NCI-H748 (cell line): ENCODE data around the gene NAMPT.

Experiments used
- DNase-seq: peaks from one replicate; lab custom pipeline; 2025; ENCODE audit not compliant: unreplicated experiment; lab: John Stamatoyannopoulos, UW

Gene NAMPT

DNA sequence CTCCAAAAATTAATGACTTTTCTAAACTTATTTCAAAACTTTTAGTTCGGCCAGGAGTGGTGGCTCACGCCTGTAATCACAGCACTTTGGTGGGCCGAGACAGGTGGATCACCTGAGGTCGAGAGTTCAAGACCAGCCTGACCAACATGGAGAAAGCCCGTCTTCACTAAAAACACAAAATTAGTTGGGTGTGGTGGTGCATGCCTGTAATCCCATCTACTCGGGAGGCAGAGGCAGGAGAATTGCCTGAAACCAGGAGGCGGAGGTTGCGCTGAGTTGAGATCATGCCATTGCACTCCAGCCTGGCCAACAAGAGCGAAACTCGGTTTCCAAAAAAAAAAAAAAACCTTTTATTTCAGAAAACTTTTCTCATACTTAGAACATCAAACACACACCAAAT, 8.3 kb downstream of the NAMPT start:
- DNase-seq = no peak

DNA sequence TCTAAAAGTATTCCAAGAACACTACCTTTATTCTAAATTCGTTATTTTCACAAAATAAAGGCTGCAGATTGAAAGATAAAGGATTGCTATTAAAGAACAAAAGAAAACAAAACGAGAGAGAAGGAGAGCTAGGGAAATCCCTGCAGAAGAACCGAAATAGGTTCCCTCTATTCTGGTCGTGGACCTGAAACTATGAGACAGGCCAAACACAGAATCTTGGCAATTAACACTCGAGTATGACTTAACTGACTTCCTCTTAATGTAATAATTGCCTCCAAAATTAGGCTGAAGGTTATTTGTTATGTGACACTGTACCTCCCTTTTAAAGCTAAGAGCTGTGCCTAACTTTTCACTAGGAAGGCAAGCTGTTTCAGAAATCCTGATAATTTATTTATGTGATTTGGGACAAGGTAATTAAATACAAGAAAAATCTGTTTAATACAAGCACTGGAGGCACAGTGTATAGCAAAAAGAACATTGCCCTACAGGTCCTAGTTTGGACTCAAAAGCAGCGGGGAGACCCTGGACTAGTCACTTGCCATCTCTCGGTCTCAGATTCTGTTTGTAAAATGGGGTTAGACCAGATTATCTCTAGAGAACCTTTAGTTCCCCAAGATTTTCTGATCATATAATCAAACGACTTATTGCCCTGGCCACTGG, 11.6 kb downstream of the NAMPT start:
- DNase-seq = no peak

DNA sequence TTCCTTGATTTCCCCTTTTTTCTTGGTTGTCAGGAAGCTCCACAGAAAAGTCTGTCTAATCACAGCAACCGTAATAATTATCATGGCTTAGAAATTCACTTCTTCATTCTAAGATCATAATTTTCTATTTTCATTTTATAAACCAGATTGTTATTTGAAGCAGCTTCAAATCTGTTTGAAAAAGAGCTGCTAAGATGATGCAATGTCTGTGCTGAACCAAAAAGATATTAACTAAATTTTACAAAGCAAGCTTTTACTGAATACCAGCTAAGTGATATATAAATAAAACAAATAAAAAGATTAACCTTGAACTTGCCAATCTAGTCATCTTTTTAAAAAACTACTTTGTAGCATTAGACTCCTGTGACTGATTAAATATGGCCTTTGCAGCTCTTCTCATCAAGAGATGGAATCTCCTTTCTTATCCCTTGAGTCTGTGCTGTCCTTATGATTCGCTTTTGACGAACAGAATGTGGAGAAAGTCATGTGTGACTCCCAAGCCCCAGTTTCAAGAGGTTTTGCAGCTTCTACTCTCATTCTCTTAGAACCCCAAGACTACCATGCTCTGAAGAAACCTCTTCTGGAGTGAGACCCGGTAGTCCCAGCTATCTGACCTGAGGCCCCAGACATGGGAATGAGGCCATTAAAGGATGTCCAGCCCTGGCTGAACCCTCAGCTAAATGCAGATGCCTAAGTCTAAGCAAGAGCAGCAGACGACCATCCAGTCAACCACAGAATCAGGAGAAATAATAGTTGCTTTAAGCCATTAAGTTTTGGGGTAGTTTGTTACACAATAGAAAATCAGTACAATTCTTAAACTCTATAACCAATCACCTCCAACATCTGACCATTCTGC, 14.4 kb downstream of the NAMPT start:
- no peak for DNase-seq

DNA sequence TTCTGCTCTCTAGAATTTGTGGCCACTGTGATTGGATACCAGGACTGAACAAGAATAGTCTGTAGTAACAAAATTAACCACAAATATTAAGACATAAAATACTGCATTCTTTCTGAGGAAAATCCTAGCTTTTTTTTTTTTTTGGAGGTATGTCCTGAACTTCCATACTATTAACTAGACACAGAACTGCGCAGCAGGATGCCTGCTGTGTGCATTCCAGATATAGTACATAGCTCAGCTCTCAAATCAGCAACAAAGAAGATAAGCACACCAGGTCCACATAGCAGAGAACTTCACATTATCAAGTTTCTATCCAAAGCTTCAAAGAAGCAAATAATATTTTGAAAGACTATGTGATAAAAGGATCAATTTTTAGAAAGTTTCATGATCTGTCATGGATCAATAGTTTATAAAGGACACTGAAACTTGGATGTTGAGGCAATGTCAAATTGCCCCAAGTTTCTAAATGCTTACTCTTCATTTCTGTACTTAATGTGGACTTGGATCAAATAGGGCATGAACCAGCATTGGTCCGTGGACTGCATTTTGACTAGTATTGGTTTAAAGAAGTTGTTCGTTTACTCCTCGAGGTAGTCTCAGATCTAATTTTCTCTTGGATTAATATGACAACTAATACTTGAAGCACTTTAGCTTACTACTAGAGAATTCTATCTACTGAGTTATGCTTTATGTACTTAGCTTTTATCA, 15.4 kb downstream of the NAMPT start:
- no peak for DNase-seq

DNA sequence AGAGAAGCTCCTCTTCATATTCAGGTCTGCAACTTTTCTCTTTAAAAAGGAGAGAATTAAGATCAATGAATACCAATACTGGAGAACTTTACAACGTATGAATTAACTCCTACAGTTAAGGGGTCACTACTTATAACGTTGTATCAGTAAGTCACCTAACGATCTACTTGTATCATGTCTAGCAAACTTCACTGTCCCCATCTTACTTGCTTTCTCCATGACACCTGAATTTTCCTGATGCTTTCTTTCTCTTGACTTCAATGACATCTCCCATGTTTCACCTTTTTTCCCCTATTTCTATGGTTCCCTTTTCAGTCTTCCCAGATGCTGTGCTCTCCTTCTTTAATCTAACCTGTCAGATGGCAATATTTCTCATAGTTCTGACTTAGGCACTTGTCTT, 19.6 kb downstream of the NAMPT start:
- DNase-seq = no peak

DNA sequence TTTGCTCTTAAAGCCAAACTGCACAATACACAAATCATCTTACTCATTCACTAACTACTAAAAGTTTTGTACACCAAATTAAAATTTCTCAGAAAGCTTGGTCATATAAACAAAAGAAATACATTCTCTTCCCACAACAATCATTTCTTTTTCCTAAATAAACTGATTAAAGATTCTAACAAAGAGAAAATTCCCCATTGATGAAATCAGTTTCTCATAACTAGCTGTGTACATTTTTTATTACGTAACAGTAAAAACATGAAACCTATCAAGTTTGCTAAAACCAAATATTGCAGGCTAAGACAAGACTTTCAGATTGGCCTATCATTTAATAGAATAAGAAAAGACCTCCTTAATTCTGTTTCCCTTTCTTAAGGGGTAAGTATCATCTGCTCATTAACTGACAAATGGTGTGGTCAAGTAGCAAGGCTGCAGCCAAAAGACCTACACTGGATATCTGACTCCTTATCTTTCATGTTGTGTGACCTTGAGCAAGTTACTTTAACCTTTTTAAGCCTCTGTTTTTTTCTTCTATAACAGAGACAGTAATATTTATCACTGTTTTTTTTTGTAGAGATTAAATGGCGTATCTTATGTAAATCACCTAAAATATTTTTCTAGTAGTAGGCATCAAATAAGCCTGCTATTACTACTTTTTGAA, 22.4 kb downstream of the NAMPT start:
- no peak for DNase-seq

DNA sequence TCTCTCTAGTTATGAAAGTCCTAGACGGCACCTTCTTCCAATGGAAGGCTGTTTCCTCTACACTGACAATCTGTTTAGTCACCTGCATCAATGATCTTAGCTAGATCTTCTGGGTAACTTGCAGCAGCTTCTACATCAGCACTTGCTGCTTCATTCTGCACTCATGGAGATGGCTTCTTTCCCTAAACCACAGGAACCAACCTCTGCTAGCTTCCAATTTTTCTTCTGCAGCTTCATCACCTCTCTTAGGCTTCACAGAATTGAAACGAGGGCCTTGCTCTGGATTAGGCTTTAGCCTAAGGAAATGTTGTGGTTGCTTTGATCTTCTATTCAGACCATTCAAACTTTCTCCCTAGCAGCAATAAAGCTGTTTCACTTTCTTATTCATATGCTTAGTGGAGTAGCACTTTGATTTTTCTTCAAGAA, 24.6 kb downstream of the NAMPT start:
- no peak for DNase-seq

DNA sequence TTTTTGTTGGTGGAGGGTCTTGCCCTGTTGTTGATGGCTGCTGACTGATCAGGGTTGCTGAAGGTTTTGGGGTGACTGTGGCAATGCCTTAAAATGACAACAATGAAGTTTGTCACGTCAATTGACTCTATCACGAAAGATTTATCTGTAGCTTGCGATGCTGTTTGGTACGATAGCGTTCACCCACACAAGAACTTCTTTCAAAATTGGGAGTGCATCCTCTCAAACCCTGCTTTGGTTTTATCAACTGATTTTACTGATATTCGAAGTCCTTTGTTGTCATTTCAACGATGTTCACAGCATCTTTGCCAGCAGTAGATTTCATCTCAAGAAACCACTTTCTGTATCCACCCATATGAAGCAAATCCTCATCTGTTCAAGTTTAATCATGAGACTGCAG, 26.0 kb downstream of the NAMPT start:
- DNase-seq = no peak

DNA sequence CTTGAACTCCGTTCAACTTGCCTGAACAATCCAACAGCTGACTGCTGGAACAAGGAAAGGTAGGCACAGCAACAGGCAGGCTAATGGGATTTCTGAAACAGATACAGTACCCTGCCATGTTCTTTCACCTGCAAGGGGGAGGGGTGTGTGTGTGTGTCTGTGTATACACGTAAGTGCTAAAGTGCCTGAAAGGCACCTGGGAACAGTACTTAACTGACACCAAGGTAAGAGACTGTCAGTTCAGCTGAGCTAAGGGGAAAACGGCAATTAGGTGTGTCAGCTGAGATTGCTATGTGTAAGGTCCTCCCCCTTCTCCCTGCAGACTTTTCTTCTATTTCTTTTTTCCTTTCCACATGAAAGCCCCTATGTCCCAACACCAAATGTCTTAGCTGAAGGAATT, 27.0 kb downstream of the NAMPT start:
- DNase-seq = no peak

DNA sequence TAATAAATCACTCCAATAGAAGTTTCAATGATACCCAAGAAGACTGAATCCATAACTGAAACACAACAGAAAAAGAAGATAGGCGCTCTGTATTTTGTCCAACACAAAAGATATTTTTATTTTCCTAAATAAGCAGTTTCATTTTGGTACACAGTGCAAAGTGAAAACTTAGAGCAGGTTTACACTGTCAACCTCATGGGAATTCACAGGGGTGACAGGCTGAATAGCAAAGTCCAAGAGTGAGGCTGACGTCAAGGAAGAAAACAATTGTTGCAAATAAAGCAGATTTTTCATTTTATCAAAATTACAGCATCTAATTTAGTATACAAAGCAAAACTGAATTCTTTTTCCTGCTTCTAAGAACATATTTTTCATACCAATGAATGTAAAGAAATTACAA, 28.6 kb downstream of the NAMPT start:
- no peak for DNase-seq

DNA sequence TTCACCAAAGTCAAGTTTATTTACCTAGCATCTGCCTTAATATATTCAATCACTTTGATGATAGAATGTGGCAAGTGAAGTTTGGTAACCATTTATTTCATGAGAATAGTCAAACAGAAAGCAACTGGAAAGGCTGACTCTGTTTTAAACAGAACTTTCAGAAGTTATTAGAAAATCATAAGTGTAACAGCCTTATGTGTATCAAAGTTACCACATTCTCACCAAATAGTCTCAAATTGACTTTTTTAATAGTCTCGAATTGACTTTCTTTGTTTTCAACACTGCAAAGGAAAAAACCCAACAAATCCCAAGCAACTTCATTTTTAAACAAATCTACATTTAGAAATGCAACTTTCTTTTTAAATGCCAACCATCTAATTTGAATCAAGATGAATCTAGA, 29.5 kb downstream of the NAMPT start:
- DNase-seq = no peak

DNA sequence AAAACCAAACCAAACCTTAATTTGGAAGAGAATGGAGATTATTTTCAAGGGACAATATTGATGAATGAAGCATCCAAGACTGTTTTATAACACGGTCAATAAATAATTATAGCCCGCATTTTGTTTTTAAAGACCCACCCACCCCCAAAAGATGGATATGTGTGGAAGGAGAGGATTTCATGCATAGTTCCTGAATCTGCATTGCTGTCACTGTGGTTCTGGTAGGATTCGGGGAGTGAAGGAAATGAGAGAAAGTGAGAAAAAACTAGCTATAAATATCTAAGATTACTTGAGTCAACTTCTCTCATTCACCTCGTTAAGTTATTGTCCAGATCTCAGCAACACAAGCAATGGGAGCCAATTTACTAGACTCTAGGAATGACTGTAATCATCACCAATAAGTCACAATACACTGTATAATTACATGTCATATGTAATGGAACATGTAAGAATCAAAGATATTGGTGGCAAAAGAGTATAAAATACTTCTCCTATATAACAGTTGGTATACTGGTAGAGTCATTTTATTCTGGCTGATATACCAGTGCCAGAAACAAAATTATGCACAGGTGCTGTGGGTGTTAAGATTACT, 30.2 kb downstream of the NAMPT start:
- no peak for DNase-seq

DNA sequence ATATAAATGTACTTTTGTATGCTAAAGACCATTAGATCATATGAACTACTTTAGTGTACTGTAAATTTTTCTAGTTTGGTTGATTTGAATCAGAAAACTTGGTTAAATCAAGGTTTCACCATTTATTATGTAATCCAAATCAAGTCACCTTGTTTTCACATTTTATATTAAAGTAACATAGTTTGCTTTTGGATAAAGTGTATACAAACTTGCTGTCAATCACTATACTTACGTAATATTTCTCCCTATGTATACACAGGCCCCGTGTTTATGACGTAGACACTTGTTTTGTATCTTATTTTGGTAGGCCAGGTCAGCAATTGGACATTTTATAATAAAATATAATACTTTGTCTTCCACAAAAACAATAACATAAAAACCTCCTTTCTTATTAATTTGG, 32.2 kb downstream of the NAMPT start:
- DNase-seq = no peak

DNA sequence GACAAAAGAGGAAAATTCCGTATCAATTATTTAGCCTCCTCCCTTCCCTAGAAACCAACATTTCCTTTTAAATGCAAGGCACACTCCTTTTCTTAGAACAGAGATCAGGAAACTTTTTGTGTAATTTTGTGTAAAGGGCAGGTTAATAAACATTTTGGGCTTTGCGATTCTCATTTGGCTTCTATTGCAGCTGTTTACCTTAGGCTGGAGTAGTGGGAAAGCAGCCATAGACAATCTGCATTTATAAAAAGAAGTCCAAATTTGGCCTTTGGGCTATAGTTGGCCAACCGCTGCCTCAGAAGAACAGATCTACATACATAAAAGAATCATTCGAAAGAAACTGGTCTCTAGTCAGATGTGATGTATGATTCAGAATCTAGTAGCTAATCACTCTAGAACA, 35.3 kb downstream of the NAMPT start:
- no peak for DNase-seq

DNA sequence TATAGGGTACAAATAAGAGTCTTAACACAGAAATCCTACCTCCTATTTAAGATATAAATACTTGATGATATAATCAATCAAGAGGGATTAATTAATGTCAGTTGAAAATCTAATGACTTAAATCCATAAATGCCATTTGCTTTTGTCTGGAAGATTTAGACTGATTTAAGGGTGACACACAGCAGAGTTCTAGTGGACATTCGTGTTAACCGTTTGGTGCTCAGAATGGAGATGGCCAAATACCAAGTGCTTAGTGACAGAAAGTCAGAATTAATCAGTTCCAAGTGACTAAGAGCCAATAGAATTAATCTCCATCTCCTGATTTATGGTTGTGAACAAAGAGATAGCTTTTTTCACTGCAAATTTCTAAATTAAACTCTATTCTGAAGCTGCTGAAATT, 36.2 kb downstream of the NAMPT start:
- no peak for DNase-seq

DNA sequence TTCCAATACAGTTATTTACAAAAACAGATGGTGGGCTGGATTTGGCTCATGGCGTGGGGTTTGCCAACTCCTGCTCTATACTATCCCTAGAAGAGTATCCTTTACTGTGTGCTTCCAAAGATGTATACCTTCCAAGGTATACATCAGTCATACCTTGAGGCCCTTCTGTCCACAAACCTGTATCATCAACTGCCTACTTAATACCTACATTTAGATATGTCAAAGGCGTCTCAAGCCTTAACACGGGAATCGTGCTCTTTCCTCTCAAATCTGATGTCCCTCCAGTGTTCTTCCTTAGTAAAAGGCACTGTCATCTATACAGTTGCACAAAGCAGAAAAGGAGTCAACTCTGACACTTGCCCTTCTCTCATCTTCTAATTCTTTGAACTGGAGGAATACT, 36.9 kb downstream of the NAMPT start:
- no peak for DNase-seq

DNA sequence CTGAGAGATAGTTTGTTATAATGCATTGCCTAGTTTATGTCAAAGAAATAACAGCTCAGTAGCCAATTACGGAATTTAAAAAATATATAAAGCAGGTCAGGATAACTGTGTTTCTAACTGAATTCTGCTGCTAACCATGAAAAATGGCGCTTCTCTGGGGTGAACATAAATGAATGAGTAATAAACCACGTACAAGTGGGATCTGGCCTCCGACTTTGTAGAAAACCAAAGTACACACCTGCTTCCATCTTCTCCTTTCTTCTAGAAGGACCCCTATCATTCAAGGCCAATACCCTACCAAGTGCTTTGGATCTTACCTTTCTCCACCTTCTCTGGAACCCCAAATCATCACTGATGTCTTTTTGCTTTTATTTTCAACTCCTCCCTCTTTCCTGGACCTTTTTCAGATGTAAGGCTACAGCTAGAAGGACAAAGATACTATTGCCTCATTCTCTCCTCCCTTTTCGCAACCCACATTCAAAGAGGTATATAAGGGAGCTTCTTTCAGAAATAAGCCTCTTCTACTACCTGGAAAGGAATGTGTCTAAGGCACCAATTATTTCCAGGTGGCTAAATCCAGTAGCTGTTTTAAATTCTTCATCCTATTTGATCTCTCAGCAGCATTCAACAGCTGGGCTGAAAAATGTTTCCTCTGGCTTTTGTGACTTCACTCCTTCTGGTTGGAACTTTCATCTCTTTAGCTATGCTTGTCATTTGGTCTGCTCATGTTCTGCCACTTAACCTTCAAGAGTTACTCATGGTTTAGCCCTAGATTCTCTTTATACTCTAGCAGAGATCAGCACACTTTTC, 37.7 kb downstream of the NAMPT start:
- no peak for DNase-seq

DNA sequence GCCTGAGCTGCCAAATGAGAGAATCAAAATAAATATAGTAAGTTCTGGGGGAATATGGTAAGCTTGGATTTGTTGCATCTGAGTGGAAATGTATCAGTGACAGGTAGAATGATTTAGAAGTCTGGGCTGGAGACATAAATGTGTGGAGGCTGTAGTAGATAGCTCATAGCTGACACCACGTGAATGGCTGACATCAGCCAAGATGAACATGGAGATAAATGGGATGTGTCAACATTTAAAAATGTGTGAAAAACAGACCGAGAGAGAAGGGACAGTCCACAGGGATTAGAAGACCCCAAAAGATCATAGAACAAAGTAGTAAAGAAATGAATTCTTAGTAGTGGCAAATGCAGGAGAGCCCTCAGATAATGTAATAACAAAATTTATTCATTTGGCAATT, 40.9 kb downstream of the NAMPT start:
- no peak for DNase-seq

DNA sequence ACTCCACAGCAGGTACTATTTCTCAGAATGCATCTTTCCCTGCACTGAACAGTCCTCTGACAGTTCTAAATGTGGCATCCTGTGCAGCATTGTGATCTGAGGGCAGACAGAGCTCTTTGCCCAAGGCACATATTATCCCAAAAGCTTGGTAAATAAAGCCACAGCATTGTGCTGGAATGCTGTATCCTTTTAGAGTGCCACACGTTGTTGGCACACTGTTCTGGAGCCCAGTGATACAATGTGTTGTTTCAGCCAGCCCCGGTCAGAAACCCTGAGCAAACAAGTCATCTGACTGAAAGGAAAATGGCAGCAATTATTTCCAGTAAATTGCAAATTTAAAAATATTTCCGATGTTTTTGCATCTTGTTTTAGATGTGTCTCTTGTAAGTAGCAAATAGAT, 45.4 kb downstream of the NAMPT start:
- no peak for DNase-seq

DNA sequence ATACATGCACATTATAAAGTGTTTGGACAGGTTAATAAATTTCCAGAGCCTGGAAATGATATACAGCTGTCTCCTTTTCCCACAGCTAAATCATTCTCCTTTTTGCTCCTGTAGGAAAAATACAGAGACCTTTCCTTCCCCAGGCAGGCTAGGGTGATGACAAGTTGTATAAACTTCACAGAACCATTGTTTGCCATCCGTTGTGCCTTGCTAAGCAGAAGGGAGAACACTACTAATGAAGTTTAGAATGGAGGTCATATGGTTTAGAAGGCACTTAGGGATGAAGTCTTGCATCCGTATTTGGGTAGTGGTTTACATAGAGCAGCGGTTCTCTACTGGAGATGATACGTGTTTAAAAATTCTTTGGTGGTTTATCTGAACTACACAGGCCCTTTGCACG, 46.0 kb downstream of the NAMPT start:
- DNase-seq = no peak
